HCT116 (cell line): ENCODE data around the gene ERAP2. TPM values are rescaled to one million over a fixed set of nuclear protein-coding genes. Genes with fewer than 3 reads are reported as not detected.

Source experiments
- ATAC-seq: fragments of 200-7000 bp; cut with Tn5 transposase; 2 replicates; pipeline ENCODE4 v1.9.1; 2020; ENCODE audit warnings: mild to moderate bottlenecking, moderate library complexity
- BruUV-seq: library from RNA; stranded (reverse); fragments of 400-500 nt; replicated peaks from 2 replicates; lab custom pipeline; 2021; lab: Mats Ljungman, UMichigan
- CTCF ChIA-PET: fragments of 300-600 bp; sonication (Branson Sonifier 250); formaldehyde crosslinking; loops from one replicate; lab custom pipeline; 2021; ENCODE audit warnings: antibody characterized with exemption; lab: Charles Lee
- POLR2A ChIA-PET: fragments of 300-600, 350-600 bp; sonication (Branson Sonifier 250); formaldehyde crosslinking; loops from one replicate; lab custom pipeline; 2021; ENCODE audit warnings: antibody characterized with exemption; lab: Charles Lee
- RAD21 ChIA-PET, 2 experiments: fragments of 300-600 bp; sonication (Branson Sonifier 250); formaldehyde crosslinking; loops; one replicate each; lab custom pipeline; 2023; ENCODE audit warnings: low total read pairs in 2 of 2; ENCODE audit not compliant: uncharacterized antibody in 2 of 2, unreplicated experiment in 2 of 2, low non-redundant PET in 1 of 2; lab: Charles Lee
- DNase-seq: peaks from one replicate; pipeline ENCODE4 v3.0.0-alpha.2; 2010; ENCODE audit warnings: low read depth, low spot score
- H2AFZ ChIP-seq: fragments of 200-600 bp; shearing (Covaris generic), sonication (generic); 2 replicates; pipeline ENCODE4 v1.6.1; 2017; ENCODE audit warnings: low read depth, mixed run types, mixed read lengths, antibody characterized with exemption, low read length; ENCODE audit not compliant: poor library complexity, severe bottlenecking
- H3K27ac ChIP-seq: 2 replicates; pipeline ENCODE4 v1.5.1; 2012; ENCODE audit warnings: low read depth, low read length
- H3K27me3 ChIP-seq: fragments of 200-600 bp; sonication (generic); 2 replicates; pipeline ENCODE4 v1.6.1; 2016; ENCODE audit warnings: mixed run types, low read length, mixed read lengths; ENCODE audit not compliant: insufficient read depth
- H3K36me3 ChIP-seq, 2 experiments: fragments of 200-500 bp in 1 of 2; fragments of 200-600 bp in 1 of 2; sonication (Bioruptor generic) in 1 of 2; sonication (generic) in 1 of 2; 2 replicates each; pipeline versions ENCODE4 v1.5.1 to v1.6.1; 2014 to 2016; ENCODE audit warnings: low read length in 2 of 2, inconsistent platforms in 1 of 2, mixed read lengths in 1 of 2, mixed run types in 1 of 2; ENCODE audit not compliant: insufficient read depth in 2 of 2, control insufficient read depth in 1 of 2
- H3K4me1 ChIP-seq, 2 experiments: fragments of 200-600 bp in 1 of 2; sonication (generic) in 1 of 2; 2 replicates each; pipeline versions ENCODE4 v1.5.1 to v1.6.1; 2012 to 2017; ENCODE audit warnings: low read length in 2 of 2, inconsistent platforms in 1 of 2, mild to moderate bottlenecking in 1 of 2, mixed read lengths in 1 of 2, mixed run types in 1 of 2, moderate library complexity in 1 of 2; ENCODE audit not compliant: insufficient read depth in 2 of 2, control insufficient read depth in 1 of 2
- H3K4me2 ChIP-seq: fragments of 200-600 bp; sonication (generic); 2 replicates; pipeline ENCODE4 v1.6.1; 2017; ENCODE audit warnings: mixed run types, low read length, mixed read lengths
- H3K4me3 ChIP-seq, 2 experiments: fragments of 200-600 bp in 1 of 2; sonication (generic) in 1 of 2; replicated peaks in 1 of 2; 2 replicates each; pipeline ENCODE4 v1.5.1; 2011 to 2016; ENCODE audit warnings: low read length in 2 of 2, control low read depth in 1 of 2, low read depth in 1 of 2, mild to moderate bottlenecking in 1 of 2, mixed read lengths in 1 of 2, mixed run types in 1 of 2
- H3K79me2 ChIP-seq: fragments of 200-600 bp; sonication (generic); 2 replicates; pipeline ENCODE4 v1.6.1; 2017; ENCODE audit warnings: mild to moderate bottlenecking, mixed run types, low read length, moderate library complexity, mixed read lengths; ENCODE audit not compliant: insufficient read depth
- H3K9ac ChIP-seq: fragments of 200-600 bp; sonication (generic); 2 replicates; pipeline ENCODE4 v1.6.1; 2016; ENCODE audit warnings: low read length, mixed read lengths
- H3K9me2 ChIP-seq: fragments of 200-600 bp; sonication (generic), shearing (Covaris generic); 2 replicates; pipeline ENCODE4 v1.6.1; 2017; ENCODE audit warnings: mixed run types, mild to moderate bottlenecking, moderate library complexity; ENCODE audit not compliant: insufficient read depth
- H3K9me3 ChIP-seq, 2 experiments: fragments of 200-500 bp in 1 of 2; fragments of 200-600 bp in 1 of 2; sonication (Bioruptor generic) in 1 of 2; sonication (generic) in 1 of 2; 2 replicates each; pipeline ENCODE4 v1.6.1; 2014 to 2017; ENCODE audit warnings: low read length in 2 of 2, mixed read lengths in 2 of 2, inconsistent platforms in 1 of 2, low read depth in 1 of 2, mild to moderate bottlenecking in 1 of 2, mixed run types in 1 of 2, moderate library complexity in 1 of 2; ENCODE audit not compliant: control insufficient read depth in 1 of 2, insufficient read depth in 1 of 2
- H4K20me1 ChIP-seq: fragments of 200-600 bp; sonication (generic), shearing (Covaris generic); 2 replicates; pipeline ENCODE4 v1.6.1; 2017; ENCODE audit warnings: mixed run types, mild to moderate bottlenecking, moderate library complexity; ENCODE audit not compliant: insufficient read depth
- ATF3 ChIP-seq: IDR thresholded peaks from 2 replicates; pipeline ENCODE4 v1.6.1; 2012
- CBX3 ChIP-seq: IDR thresholded peaks from 2 replicates; pipeline ENCODE4 v1.6.1; 2012; ENCODE audit warnings: low read depth
- CTCF ChIP-seq, 3 experiments: fragments of 200-600 bp in 1 of 3; sonication (generic) in 1 of 3; IDR thresholded peaks in 2 of 3; conservative IDR thresholded peaks in 1 of 3; 2 replicates each; pipeline ENCODE4 v1.5.1; 2012 to 2017; ENCODE audit warnings: low read depth in 2 of 3, low read length in 2 of 3, antibody characterized with exemption in 1 of 3, borderline replicate concordance in 1 of 3, control low read depth in 1 of 3, mild to moderate bottlenecking in 1 of 3, mixed read lengths in 1 of 3, mixed run types in 1 of 3, moderate library complexity in 1 of 3; ENCODE audit not compliant: insufficient read depth in 1 of 3
- ELF1 ChIP-seq: IDR thresholded peaks from 2 replicates; pipeline ENCODE4 v1.6.1; 2012; ENCODE audit warnings: low read depth, borderline replicate concordance
- EZH2 ChIP-seq: fragments of 200-600 bp; sonication (generic); IDR thresholded peaks from 2 replicates; pipeline ENCODE4 v1.6.1; 2017; ENCODE audit warnings: antibody characterized with exemption, mixed run types
- EZH2phosphoT487 ChIP-seq: fragments of 200-600 bp; IDR thresholded peaks from 2 replicates; pipeline ENCODE4 v1.6.1; 2018; ENCODE audit warnings: antibody characterized with exemption, borderline replicate concordance
- FOSL1 ChIP-seq: IDR thresholded peaks from 2 replicates; pipeline ENCODE4 v1.6.1; 2012; ENCODE audit warnings: low read depth
- JUND ChIP-seq: IDR thresholded peaks from 2 replicates; pipeline ENCODE4 v1.6.1; 2012
- MAX ChIP-seq: IDR thresholded peaks from 2 replicates; pipeline ENCODE4 v1.6.1; 2012
- POLR2A ChIP-seq: IDR thresholded peaks from 2 replicates; pipeline ENCODE4 v1.7.0; 2011; ENCODE audit warnings: borderline replicate concordance; ENCODE audit not compliant: insufficient read depth, insufficient read length; ENCODE audit errors: extremely low read depth
- POLR2AphosphoS5 ChIP-seq: IDR thresholded peaks from 2 replicates; pipeline ENCODE4 v1.6.1; 2011; ENCODE audit warnings: mild to moderate bottlenecking, low read depth, low read length, moderate library complexity
- RAD21 ChIP-seq: IDR thresholded peaks from 2 replicates; pipeline ENCODE4 v1.6.1; 2012; ENCODE audit warnings: low read depth, mild to moderate bottlenecking
- REST ChIP-seq: IDR thresholded peaks from 2 replicates; pipeline ENCODE4 v1.6.1; 2012; ENCODE audit warnings: low read depth
- SP1 ChIP-seq: IDR thresholded peaks from 2 replicates; pipeline ENCODE4 v1.6.1; 2012; ENCODE audit warnings: low read depth
- YY1 ChIP-seq: IDR thresholded peaks from 2 replicates; pipeline ENCODE4 v1.6.1; 2011; ENCODE audit warnings: low read length, low read depth, moderate library complexity, mild to moderate bottlenecking; ENCODE audit not compliant: insufficient replicate concordance; ENCODE audit errors: extremely low read depth
- ZFX ChIP-seq: fragments of 450-650 bp; IDR thresholded peaks from 2 replicates; pipeline ENCODE4 v1.6.1; 2017
- ZNF274 ChIP-seq: fragments of 200-500 bp; sonication (Bioruptor generic); IDR thresholded peaks from 2 replicates; pipeline ENCODE4 v1.6.1; 2014; ENCODE audit warnings: mild to moderate bottlenecking, low read depth, low read length, inconsistent platforms
- intact Hi-C: fragments of 100-400 bp; cut with micrococcal nuclease; formaldehyde crosslinking; loops from 2 replicates; pipeline ENCODE4 v1.10.0; 2022
- total RNA-seq: library from RNA; stranded (reverse); gene quantifications from one replicate; pipeline ENCODE4 v1.2.1, GENCODE V29; 2021; ENCODE audit not compliant: unreplicated experiment

ERAP2 gene
- total RNA-seq, 1 experiment from 2014 or later, result 2.2 TPM

GRCh38 chr5:96922499-96923244, 46.4 kb downstream of the ERAP2 start:
- no peak for ATAC-seq
- Histone ChIP-seq H3K4me1 (no peaks in the 10 kb centered on the region), H4K20me1 (no peaks in the 10 kb centered on the region), H3K9ac (no peak overlapping the region), H3K79me2 (no peaks in the 10 kb centered on the region), H3K27ac (no peak overlapping the region), H3K4me3 (no peak overlapping the region), H3K36me3 (no peaks in the 10 kb centered on the region), H3K9me3 (no peaks in the 10 kb centered on the region), H3K4me2 (no peak overlapping the region), H3K27me3 (no peaks in the 10 kb centered on the region), H3K9me2 (no peaks in the 10 kb centered on the region), H2AFZ (no peak overlapping the region)
- ChIA-PET CTCF (no interaction called here), RAD21 (no interaction called here), POLR2A (interaction anchor here (1.1 kb wide), 1 partner anchor 13 kb away, joined by 3 read pairs; the partner anchor contains the start of gene LNPEP)
- no peak for TF ChIP-seq ATF3
- no peak for TF ChIP-seq RAD21
- no peak for TF ChIP-seq SP1
- TF ChIP-seq FOSL1, result no peak
- TF ChIP-seq ZFX, result no peak
- no peak for TF ChIP-seq POLR2A
- TF ChIP-seq POLR2AphosphoS5, result no peak
- TF ChIP-seq JUND, result no peak
- no peak for TF ChIP-seq MAX
- TF ChIP-seq YY1, result no peak
- no peak for TF ChIP-seq ZNF274
- TF ChIP-seq REST, result no peak
- no peak for TF ChIP-seq EZH2phosphoT487
- no peak for TF ChIP-seq EZH2
- no peak for TF ChIP-seq CTCF (IDR thresholded peaks at IDR 0.05 in 2 of 3, conservative IDR thresholded peaks at IDR 0.05 in 1 of 3; ENCODE audit: borderline replicate concordance in 1 of 3, insufficient read depth in 1 of 3, low read depth in 2 of 3, low read length in 2 of 3)
- TF ChIP-seq CBX3, result no peak
- no peak for TF ChIP-seq ELF1
- intact Hi-C loops, result no loop called here
- DNase-seq, result no peak
- BruUV-seq, result no TSS peak
